A549 treated with CpdA at 1 μM for 4 hours (cell line): ENCODE data around the gene ADPRH. TPM values are rescaled to one million over a fixed set of nuclear protein-coding genes. Genes with fewer than 3 reads are reported as not detected.

Experiments
- total RNA-seq: library from RNA; stranded (reverse); fragments of 200-300 nt; extraction: Qiagen RNA extraction; gene quantifications from 5 replicates; pipeline ENCODE4 v1.2.3, GENCODE V29; 2022; ENCODE audit warnings: low read depth

The ADPRH gene
- total RNA-seq, result 2.8 to 3.8 TPM (median 2.9 TPM) in 5 replicates

GRCh38 chr3:119579366-119580066 lies at the start of gene ADPRH:
Gene ADPRH (plus strand): TSS chr3:119579492. CDS start chr3:119582170, 2,678 bp downstream.

GRCh38 chr3:119559441-119559963 lies 19.8 kb upstream of the ADPRH start, which contains the start of gene CD80:
Gene CD80 (minus strand): TSS chr3:119559614. CDS start chr3:119557728, 1,886 bp downstream.

GRCh38 chr3:119597548-119598288 lies 18.4 kb downstream of the ADPRH start, which contains the start of gene PLA1A:
Gene PLA1A (plus strand): TSS chr3:119597885. CDS start chr3:119597914, 29 bp downstream.

Other genes with a start within 250 kb of the ADPRH start
- 21.9 to 32.8 TPM (median 28.4 TPM) in 5 replicates for gene TMEM39A, start 115.9 kb upstream of the ADPRH start, total RNA-seq
- gene POGLUT1, start 110.5 kb upstream of the ADPRH start, total RNA-seq, result 9.1 to 9.8 TPM (median 9.5 TPM) in 5 replicates
- gene TIMMDC1, start 80.9 kb upstream of the ADPRH start, total RNA-seq, result 68.0 to 91.0 TPM (median 83.6 TPM) in 5 replicates
- gene CD80, start 19.9 kb upstream of the ADPRH start, total RNA-seq, result not detected in 5 replicates
- 0.33 to 0.50 TPM (median 0.37 TPM) in 4 of 5 replicates, not detected in the other for gene PLA1A, start 18.4 kb downstream of the ADPRH start, total RNA-seq
- 0.18 to 0.37 TPM (median 0.22 TPM) in 4 of 5 replicates, not detected in the other for gene POPDC2, start 81.1 kb downstream of the ADPRH start, total RNA-seq
- 98.4 to 137 TPM (median 112 TPM) in 5 replicates for gene COX17, start 97.9 kb downstream of the ADPRH start, total RNA-seq
- 0.21 to 0.40 TPM (median 0.34 TPM) in 3 of 5 replicates, not detected in the others for gene CFAP91, start 123.5 kb downstream of the ADPRH start, total RNA-seq
- not detected in 5 replicates for gene NR1I2, start 202.6 kb downstream of the ADPRH start, total RNA-seq